HCT116 (cell line): Measurements from ENCODE around the gene SETD1B. TPM values are rescaled to one million over a fixed set of nuclear protein-coding genes. Genes with fewer than 3 reads are reported as not detected.

ENCODE experiments used
- ATAC-seq: fragments of 200-7000 bp; cut with Tn5 transposase; 2 replicates; pipeline ENCODE4 v1.9.1; 2020; ENCODE audit warnings: mild to moderate bottlenecking, moderate library complexity
- BruUV-seq: library from RNA; stranded (reverse); fragments of 400-500 nt; replicated peaks from 2 replicates; lab custom pipeline; 2021; lab: Mats Ljungman, UMichigan
- CTCF ChIA-PET: fragments of 300-600 bp; sonication (Branson Sonifier 250); formaldehyde crosslinking; loops from one replicate; lab custom pipeline; 2021; ENCODE audit warnings: antibody characterized with exemption; lab: Charles Lee
- POLR2A ChIA-PET: fragments of 300-600, 350-600 bp; sonication (Branson Sonifier 250); formaldehyde crosslinking; loops from one replicate; lab custom pipeline; 2021; ENCODE audit warnings: antibody characterized with exemption; lab: Charles Lee
- RAD21 ChIA-PET, 2 experiments: fragments of 300-600 bp; sonication (Branson Sonifier 250); formaldehyde crosslinking; loops; one replicate each; lab custom pipeline; 2023; ENCODE audit warnings: low total read pairs in 2 of 2; ENCODE audit not compliant: uncharacterized antibody in 2 of 2, unreplicated experiment in 2 of 2, low non-redundant PET in 1 of 2; lab: Charles Lee
- DNase-seq: peaks from one replicate; pipeline ENCODE4 v3.0.0-alpha.2; 2010; ENCODE audit warnings: low read depth, low spot score
- H2AFZ ChIP-seq: fragments of 200-600 bp; shearing (Covaris generic), sonication (generic); 2 replicates; pipeline ENCODE4 v1.6.1; 2017; ENCODE audit warnings: low read depth, mixed run types, mixed read lengths, antibody characterized with exemption, low read length; ENCODE audit not compliant: poor library complexity, severe bottlenecking
- H3K27ac ChIP-seq: 2 replicates; pipeline ENCODE4 v1.5.1; 2012; ENCODE audit warnings: low read depth, low read length
- H3K27me3 ChIP-seq: fragments of 200-600 bp; sonication (generic); 2 replicates; pipeline ENCODE4 v1.6.1; 2016; ENCODE audit warnings: mixed run types, low read length, mixed read lengths; ENCODE audit not compliant: insufficient read depth
- H3K36me3 ChIP-seq, 2 experiments: fragments of 200-500 bp in 1 of 2; fragments of 200-600 bp in 1 of 2; sonication (Bioruptor generic) in 1 of 2; sonication (generic) in 1 of 2; 2 replicates each; pipeline versions ENCODE4 v1.5.1 to v1.6.1; 2014 to 2016; ENCODE audit warnings: low read length in 2 of 2, inconsistent platforms in 1 of 2, mixed read lengths in 1 of 2, mixed run types in 1 of 2; ENCODE audit not compliant: insufficient read depth in 2 of 2, control insufficient read depth in 1 of 2
- H3K4me1 ChIP-seq, 2 experiments: fragments of 200-600 bp in 1 of 2; sonication (generic) in 1 of 2; 2 replicates each; pipeline versions ENCODE4 v1.5.1 to v1.6.1; 2012 to 2017; ENCODE audit warnings: low read length in 2 of 2, inconsistent platforms in 1 of 2, mild to moderate bottlenecking in 1 of 2, mixed read lengths in 1 of 2, mixed run types in 1 of 2, moderate library complexity in 1 of 2; ENCODE audit not compliant: insufficient read depth in 2 of 2, control insufficient read depth in 1 of 2
- H3K4me2 ChIP-seq: fragments of 200-600 bp; sonication (generic); 2 replicates; pipeline ENCODE4 v1.6.1; 2017; ENCODE audit warnings: mixed run types, low read length, mixed read lengths
- H3K4me3 ChIP-seq, 2 experiments: fragments of 200-600 bp in 1 of 2; sonication (generic) in 1 of 2; replicated peaks in 1 of 2; 2 replicates each; pipeline ENCODE4 v1.5.1; 2011 to 2016; ENCODE audit warnings: low read length in 2 of 2, control low read depth in 1 of 2, low read depth in 1 of 2, mild to moderate bottlenecking in 1 of 2, mixed read lengths in 1 of 2, mixed run types in 1 of 2
- H3K79me2 ChIP-seq: fragments of 200-600 bp; sonication (generic); 2 replicates; pipeline ENCODE4 v1.6.1; 2017; ENCODE audit warnings: mild to moderate bottlenecking, mixed run types, low read length, moderate library complexity, mixed read lengths; ENCODE audit not compliant: insufficient read depth
- H3K9ac ChIP-seq: fragments of 200-600 bp; sonication (generic); 2 replicates; pipeline ENCODE4 v1.6.1; 2016; ENCODE audit warnings: low read length, mixed read lengths
- H3K9me2 ChIP-seq: fragments of 200-600 bp; sonication (generic), shearing (Covaris generic); 2 replicates; pipeline ENCODE4 v1.6.1; 2017; ENCODE audit warnings: mixed run types, mild to moderate bottlenecking, moderate library complexity; ENCODE audit not compliant: insufficient read depth
- H3K9me3 ChIP-seq, 2 experiments: fragments of 200-500 bp in 1 of 2; fragments of 200-600 bp in 1 of 2; sonication (Bioruptor generic) in 1 of 2; sonication (generic) in 1 of 2; 2 replicates each; pipeline ENCODE4 v1.6.1; 2014 to 2017; ENCODE audit warnings: low read length in 2 of 2, mixed read lengths in 2 of 2, inconsistent platforms in 1 of 2, low read depth in 1 of 2, mild to moderate bottlenecking in 1 of 2, mixed run types in 1 of 2, moderate library complexity in 1 of 2; ENCODE audit not compliant: control insufficient read depth in 1 of 2, insufficient read depth in 1 of 2
- H4K20me1 ChIP-seq: fragments of 200-600 bp; sonication (generic), shearing (Covaris generic); 2 replicates; pipeline ENCODE4 v1.6.1; 2017; ENCODE audit warnings: mixed run types, mild to moderate bottlenecking, moderate library complexity; ENCODE audit not compliant: insufficient read depth
- CBX3 ChIP-seq: IDR thresholded peaks from 2 replicates; pipeline ENCODE4 v1.6.1; 2012; ENCODE audit warnings: low read depth
- CEBPB ChIP-seq: IDR thresholded peaks from 2 replicates; pipeline ENCODE4 v1.6.1; 2012; ENCODE audit warnings: low read depth
- EGR1 ChIP-seq: IDR thresholded peaks from 2 replicates; pipeline ENCODE4 v1.6.1; 2012; ENCODE audit warnings: low read depth
- EZH2 ChIP-seq: fragments of 200-600 bp; sonication (generic); IDR thresholded peaks from 2 replicates; pipeline ENCODE4 v1.6.1; 2017; ENCODE audit warnings: antibody characterized with exemption, mixed run types
- EZH2phosphoT487 ChIP-seq: fragments of 200-600 bp; IDR thresholded peaks from 2 replicates; pipeline ENCODE4 v1.6.1; 2018; ENCODE audit warnings: antibody characterized with exemption, borderline replicate concordance
- POLR2A ChIP-seq: IDR thresholded peaks from 2 replicates; pipeline ENCODE4 v1.7.0; 2011; ENCODE audit warnings: borderline replicate concordance; ENCODE audit not compliant: insufficient read depth, insufficient read length; ENCODE audit errors: extremely low read depth
- POLR2AphosphoS5 ChIP-seq: IDR thresholded peaks from 2 replicates; pipeline ENCODE4 v1.6.1; 2011; ENCODE audit warnings: mild to moderate bottlenecking, low read depth, low read length, moderate library complexity
- RAD21 ChIP-seq: IDR thresholded peaks from 2 replicates; pipeline ENCODE4 v1.6.1; 2012; ENCODE audit warnings: low read depth, mild to moderate bottlenecking
- SIN3A ChIP-seq: IDR thresholded peaks from 2 replicates; pipeline ENCODE4 v1.6.1; 2012; ENCODE audit warnings: low read depth
- SP1 ChIP-seq: IDR thresholded peaks from 2 replicates; pipeline ENCODE4 v1.6.1; 2012; ENCODE audit warnings: low read depth
- intact Hi-C: fragments of 100-400 bp; cut with micrococcal nuclease; formaldehyde crosslinking; loops from 2 replicates; pipeline ENCODE4 v1.10.0; 2022
- total RNA-seq: library from RNA; stranded (reverse); gene quantifications from one replicate; pipeline ENCODE4 v1.2.1, GENCODE V29; 2021; ENCODE audit not compliant: unreplicated experiment
- TF ChIP-seq, protein P1 (sequence below): IDR thresholded peaks from 2 replicates; pipeline ENCODE4 v1.6.1; 2011; ENCODE audit warnings: mild to moderate bottlenecking, low read length, moderate library complexity; ENCODE audit not compliant: insufficient replicate concordance; ENCODE audit errors: extremely low read depth
- TF ChIP-seq, protein P2 (sequence below): IDR thresholded peaks from 2 replicates; pipeline ENCODE4 v1.6.1; 2012; ENCODE audit warnings: low read depth

SETD1B gene
- total RNA-seq, 1 experiment from 2014 or later: 17.5 TPM

DNA sequence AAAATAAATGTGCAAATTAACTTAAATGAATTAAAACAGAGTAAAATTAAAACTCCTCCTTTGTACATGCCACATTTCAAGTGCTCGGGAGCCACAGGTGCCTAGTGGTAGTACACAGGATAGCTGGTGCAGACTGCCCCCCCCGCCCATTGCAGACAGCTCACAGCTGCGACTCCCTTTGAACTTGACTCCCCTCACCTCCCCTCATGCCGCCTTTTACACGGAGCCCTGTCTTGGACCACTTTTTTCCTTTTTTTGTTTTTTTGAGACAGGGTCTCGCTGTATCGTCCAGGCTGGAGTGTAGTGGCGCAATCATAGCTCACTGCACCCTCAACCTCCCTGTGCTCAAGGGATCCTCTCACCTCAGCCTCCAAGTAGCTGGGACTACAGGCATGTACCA is 11.5 kb downstream of the SETD1B start:
- Histone ChIP-seq H3K9me3 (no peaks in the 10 kb centered on the region), H3K4me3 (no peak overlapping the region), H3K27ac (no peak overlapping the region), H3K4me1 (peaks cover 6 to 26% of the 10 kb centered on the region in 2 experiments), H3K79me2 (peaks cover 52% of the 10 kb centered on the region), H2AFZ (no peak overlapping the region), H3K27me3 (no peaks in the 10 kb centered on the region), H4K20me1 (no peaks in the 10 kb centered on the region), H3K9ac (no peak overlapping the region), H3K36me3 (peaks cover 32 to 35% of the 10 kb centered on the region in 2 experiments; a peak in 3 of 4 replicates), H3K9me2 (no peaks in the 10 kb centered on the region), H3K4me2 (no peak overlapping the region)
- no TSS peak for BruUV-seq
- POLR2A ChIA-PET: no interaction called here
- ATAC-seq (no peak), DNase-seq (no peak)
- intact Hi-C loops: no loop called here
- RAD21 ChIA-PET: no interaction called here
- CTCF ChIA-PET: interaction anchor here (0.7 kb wide), 1 partner anchor 18 kb away, joined by 3 read pairs; no protein-coding TSS in a partner anchor
- TF ChIP-seq CEBPB (no peak), EZH2phosphoT487 (no peak), RAD21 (no peak), POLR2A (no peak), EGR1 (no peak), SP1 (no peak), SIN3A (no peak), EZH2 (no peak), CBX3 (no peak), POLR2AphosphoS5 (no peak)
- TF ChIP-seq, protein P1, sequence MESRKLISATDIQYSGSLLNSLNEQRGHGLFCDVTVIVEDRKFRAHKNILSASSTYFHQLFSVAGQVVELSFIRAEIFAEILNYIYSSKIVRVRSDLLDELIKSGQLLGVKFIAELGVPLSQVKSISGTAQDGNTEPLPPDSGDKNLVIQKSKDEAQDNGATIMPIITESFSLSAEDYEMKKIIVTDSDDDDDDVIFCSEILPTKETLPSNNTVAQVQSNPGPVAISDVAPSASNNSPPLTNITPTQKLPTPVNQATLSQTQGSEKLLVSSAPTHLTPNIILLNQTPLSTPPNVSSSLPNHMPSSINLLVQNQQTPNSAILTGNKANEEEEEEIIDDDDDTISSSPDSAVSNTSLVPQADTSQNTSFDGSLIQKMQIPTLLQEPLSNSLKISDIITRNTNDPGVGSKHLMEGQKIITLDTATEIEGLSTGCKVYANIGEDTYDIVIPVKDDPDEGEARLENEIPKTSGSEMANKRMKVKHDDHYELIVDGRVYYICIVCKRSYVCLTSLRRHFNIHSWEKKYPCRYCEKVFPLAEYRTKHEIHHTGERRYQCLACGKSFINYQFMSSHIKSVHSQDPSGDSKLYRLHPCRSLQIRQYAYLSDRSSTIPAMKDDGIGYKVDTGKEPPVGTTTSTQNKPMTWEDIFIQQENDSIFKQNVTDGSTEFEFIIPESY: no peak
- TF ChIP-seq, protein P2, sequence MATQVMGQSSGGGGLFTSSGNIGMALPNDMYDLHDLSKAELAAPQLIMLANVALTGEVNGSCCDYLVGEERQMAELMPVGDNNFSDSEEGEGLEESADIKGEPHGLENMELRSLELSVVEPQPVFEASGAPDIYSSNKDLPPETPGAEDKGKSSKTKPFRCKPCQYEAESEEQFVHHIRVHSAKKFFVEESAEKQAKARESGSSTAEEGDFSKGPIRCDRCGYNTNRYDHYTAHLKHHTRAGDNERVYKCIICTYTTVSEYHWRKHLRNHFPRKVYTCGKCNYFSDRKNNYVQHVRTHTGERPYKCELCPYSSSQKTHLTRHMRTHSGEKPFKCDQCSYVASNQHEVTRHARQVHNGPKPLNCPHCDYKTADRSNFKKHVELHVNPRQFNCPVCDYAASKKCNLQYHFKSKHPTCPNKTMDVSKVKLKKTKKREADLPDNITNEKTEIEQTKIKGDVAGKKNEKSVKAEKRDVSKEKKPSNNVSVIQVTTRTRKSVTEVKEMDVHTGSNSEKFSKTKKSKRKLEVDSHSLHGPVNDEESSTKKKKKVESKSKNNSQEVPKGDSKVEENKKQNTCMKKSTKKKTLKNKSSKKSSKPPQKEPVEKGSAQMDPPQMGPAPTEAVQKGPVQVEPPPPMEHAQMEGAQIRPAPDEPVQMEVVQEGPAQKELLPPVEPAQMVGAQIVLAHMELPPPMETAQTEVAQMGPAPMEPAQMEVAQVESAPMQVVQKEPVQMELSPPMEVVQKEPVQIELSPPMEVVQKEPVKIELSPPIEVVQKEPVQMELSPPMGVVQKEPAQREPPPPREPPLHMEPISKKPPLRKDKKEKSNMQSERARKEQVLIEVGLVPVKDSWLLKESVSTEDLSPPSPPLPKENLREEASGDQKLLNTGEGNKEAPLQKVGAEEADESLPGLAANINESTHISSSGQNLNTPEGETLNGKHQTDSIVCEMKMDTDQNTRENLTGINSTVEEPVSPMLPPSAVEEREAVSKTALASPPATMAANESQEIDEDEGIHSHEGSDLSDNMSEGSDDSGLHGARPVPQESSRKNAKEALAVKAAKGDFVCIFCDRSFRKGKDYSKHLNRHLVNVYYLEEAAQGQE: no peak
